GM13977 (cell line): ENCODE data around the gene ZP1.

Source experiments
- DNase-seq: peaks from one replicate; pipeline ENCODE4 v3.0.0; 2012; ENCODE audit warnings: low spot score
- CTCF ChIP-seq: IDR thresholded peaks from 2 replicates; pipeline ENCODE4 v1.5.1; 2012; ENCODE audit warnings: mild to moderate bottlenecking, control low read depth; ENCODE audit not compliant: insufficient read depth; ENCODE audit errors: extremely low read depth, missing control alignments
- in situ Hi-C: fragments of 300-500 bp; cut with MboI; formaldehyde crosslinking; loops from one replicate; pipeline ENCODE4 v1.12.0; 2022; ENCODE audit warnings: low sequenced_read_pairs, low pct_unique_long_range_greater_than_20kb, mixed read lengths, inconsistent platforms; ENCODE audit not compliant: unreplicated experiment

ZP1 gene

DNA sequence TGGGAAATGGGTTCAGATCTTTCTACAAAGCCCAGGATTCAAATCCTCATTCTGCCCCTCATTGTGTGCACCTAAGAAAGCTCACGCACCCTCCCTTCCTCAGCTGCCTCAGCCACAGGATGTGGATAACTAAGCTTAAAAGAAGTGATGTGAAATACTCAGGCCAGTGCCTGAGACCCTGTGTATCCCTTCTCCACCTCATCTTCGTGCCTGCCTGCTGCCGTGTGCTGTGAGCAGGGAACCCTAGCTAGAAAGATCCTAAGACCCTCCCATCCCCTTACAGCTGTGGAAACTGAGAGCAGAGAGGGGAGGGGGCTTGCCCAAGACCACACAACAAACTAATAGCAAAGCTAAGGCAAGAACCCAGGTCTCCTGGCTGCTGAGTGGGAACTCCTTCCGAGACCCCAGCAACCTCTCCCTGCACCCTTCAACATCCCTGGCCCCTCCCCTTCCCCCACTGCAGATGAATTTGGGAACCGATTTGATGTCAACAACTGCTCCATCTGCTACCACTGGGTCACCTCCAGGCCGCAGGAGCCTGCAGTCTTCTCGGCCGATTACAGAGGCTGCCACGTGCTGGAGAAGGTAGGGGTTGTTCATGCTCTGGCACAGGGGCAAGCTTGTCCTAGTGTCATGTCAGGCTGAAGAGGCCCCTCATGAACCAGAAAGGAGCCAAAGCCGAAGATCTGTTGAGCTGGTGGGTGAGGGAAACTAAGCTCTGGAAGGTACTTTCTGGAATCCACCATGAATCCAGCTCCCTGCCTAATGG, 1.5 kb downstream of the ZP1 start:
- in situ Hi-C loops = no loop called here
- DNase-seq = no peak
- no peak for TF ChIP-seq CTCF

DNA sequence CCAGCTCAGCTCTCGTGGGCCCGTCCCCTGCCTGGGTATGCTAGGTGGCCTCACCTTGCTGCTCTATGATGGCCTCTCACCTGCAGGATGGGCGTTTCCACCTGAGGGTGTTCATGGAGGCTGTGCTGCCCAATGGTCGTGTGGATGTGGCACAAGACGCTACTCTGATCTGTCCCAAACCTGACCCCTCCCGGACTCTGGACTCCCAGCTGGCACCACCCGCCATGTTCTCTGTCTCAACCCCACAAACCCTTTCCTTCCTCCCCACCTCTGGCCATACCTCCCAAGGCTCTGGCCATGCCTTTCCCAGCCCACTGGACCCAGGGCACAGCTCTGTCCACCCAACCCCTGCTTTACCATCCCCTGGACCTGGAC, 2.1 kb downstream of the ZP1 start:
- in situ Hi-C loops = no loop called here
- DNase-seq = no peak
- no peak for TF ChIP-seq CTCF

DNA sequence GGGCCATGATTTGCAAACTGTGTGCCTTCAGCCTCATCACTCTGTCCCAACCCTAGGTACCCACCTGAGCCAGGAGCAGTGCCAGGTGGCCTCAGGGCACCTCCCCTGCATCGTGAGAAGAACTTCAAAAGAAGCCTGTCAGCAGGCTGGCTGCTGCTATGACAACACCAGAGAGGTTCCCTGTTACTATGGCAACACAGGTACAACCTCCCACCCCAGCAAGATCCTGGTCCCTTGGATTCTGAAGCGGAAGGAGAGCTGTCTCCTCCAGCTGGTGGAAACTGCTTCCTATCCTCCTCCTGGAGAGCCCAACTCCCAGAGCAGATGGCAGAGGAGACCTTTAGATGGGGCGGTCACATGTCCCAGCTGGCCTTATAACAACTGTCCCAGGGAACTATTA, 2.9 kb downstream of the ZP1 start:
- in situ Hi-C loops = no loop called here
- no peak for TF ChIP-seq CTCF
- DNase-seq = no peak

DNA sequence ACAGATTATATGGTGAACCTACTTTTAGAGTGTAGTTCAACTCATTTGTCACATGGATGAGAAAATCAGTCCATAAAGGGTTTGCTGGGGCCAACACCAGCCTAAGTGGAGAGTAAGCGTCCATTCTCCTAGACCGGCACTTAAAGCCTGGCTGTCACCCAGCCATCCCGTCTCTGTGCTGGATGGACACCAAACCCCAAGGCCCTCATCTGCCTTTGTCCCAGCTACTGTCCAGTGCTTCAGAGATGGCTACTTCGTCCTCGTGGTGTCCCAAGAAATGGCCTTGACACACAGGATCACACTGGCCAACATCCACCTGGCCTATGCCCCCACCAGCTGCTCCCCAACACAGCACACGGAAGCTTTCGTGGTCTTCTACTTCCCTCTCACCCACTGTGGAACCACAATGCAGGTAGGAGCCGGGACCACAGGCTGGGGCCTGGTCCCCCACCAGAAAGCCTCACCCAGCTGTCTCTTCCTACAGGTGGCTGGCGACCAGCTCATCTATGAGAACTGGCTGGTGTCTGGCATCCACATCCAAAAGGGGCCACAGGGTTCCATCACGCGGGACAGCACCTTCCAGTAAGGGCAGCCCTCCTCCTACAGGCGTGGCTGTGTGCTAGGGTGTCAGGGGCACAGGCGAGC, 3.5 kb downstream of the ZP1 start:
- no peak for DNase-seq
- in situ Hi-C loops = no loop called here
- no peak for TF ChIP-seq CTCF

GRCh38 chr11:60871378-60872061, 4.2 kb downstream of the ZP1 start:
- no peak for TF ChIP-seq CTCF
- in situ Hi-C loops = no loop called here
- no peak for DNase-seq

- no peak for DNase-seq
- in situ Hi-C loops = no loop called here
- TF ChIP-seq CTCF = no peak
Observed at GRCh38 chr11:60872124-60872960, 5.0 kb downstream of the ZP1 start.
